Measurements from ENCODE around the gene BAZ2B. TPM values are rescaled to one million over a fixed set of nuclear protein-coding genes. Genes with fewer than 3 reads are reported as not detected.

BAZ2B gene
- total and polyA plus RNA-seq, 12 donors = 6.8 to 57.2 (median 44.9) TPM

DNA sequence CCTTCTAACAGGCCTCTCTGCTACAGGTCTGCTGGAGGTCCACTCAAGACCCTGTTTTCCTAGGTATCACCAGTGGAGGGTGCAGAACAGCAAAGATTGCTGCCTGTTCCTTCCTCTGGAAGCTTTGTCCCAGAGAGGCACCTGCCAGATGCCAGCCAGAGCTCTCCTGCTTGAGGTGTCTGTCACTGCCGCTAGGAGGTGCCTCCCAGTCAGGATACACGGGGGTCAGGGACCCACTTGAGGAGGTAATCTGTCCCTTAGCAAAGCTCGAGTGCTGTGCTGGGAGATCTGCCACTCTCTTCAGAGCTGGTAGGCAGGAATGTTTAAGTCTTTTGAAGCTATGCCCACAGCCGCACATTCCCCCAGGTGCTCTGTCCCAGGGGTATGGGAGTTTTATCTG lies 140.6 kb downstream of the BAZ2B start:
- H3K4me3 ChIP-seq = no peak overlapping the region
- TF ChIP-seq, protein P1, sequence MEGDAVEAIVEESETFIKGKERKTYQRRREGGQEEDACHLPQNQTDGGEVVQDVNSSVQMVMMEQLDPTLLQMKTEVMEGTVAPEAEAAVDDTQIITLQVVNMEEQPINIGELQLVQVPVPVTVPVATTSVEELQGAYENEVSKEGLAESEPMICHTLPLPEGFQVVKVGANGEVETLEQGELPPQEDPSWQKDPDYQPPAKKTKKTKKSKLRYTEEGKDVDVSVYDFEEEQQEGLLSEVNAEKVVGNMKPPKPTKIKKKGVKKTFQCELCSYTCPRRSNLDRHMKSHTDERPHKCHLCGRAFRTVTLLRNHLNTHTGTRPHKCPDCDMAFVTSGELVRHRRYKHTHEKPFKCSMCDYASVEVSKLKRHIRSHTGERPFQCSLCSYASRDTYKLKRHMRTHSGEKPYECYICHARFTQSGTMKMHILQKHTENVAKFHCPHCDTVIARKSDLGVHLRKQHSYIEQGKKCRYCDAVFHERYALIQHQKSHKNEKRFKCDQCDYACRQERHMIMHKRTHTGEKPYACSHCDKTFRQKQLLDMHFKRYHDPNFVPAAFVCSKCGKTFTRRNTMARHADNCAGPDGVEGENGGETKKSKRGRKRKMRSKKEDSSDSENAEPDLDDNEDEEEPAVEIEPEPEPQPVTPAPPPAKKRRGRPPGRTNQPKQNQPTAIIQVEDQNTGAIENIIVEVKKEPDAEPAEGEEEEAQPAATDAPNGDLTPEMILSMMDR (IDR thresholded peaks at IDR 0.05) = no peak
- H3K4me1 ChIP-seq = peaks cover 0 to 3% (median 0%) of the 10 kb centered on the region in 9 donors
- peaks cover 0 to 5% (median 0%) of the 10 kb centered on the region in 11 donors for H3K9me3 ChIP-seq
- no peak overlapping the region for H3K27ac ChIP-seq
- peaks cover 0 to 47% (median 32%) of the 10 kb centered on the region in 9 donors for H3K36me3 ChIP-seq
- intact Hi-C loops (cut with DNase I) = no loop called here
- ATAC-seq = no peak
- WGBS, 2 donors = 94 to 95% methylated on average over 4 of the region's 4 CpGs
- no peak for DNase-seq
- H3K27me3 ChIP-seq = no peaks in the 10 kb centered on the region

DNA sequence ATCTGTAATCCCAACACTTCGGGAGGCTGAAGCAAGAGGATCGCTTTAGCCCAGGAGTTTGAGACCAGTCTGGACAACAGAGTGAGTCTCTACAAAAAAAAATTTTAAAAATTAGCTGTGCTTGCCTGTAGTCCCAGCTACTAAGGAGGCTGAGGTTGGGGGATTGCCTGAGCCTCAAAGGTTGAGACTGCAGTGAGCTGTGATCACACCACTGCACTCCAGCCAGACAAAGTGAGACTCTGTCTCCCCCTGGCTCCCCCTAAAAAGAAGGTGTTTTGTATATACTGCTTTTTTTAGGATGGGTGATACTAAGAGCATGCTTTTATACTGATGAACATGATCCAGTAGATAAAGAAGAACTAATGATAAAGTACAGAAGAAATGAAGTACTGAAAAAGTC lies 145.0 kb downstream of the BAZ2B start:
- WGBS, 2 donors = 49 to 50% methylated on average over 2 of the region's 2 CpGs
- Histone ChIP-seq H3K9me3 (peaks cover 0 to 20% (median 0%) of the 10 kb centered on the region in 11 donors), H3K27me3 (no peaks in the 10 kb centered on the region), H3K27ac (no peak overlapping the region), H3K4me3 (no peak overlapping the region), H3K36me3 (peaks cover 0 to 37% (median 11%) of the 10 kb centered on the region in 9 donors), H3K4me1 (peaks cover 0 to 7% (median 0%) of the 10 kb centered on the region in 9 donors)
- TF ChIP-seq, protein P1 (IDR thresholded peaks at IDR 0.05) = no peak
- intact Hi-C loops (cut with DNase I) = no loop called here
- ATAC-seq (no peak), DNase-seq (no peak)

DNA sequence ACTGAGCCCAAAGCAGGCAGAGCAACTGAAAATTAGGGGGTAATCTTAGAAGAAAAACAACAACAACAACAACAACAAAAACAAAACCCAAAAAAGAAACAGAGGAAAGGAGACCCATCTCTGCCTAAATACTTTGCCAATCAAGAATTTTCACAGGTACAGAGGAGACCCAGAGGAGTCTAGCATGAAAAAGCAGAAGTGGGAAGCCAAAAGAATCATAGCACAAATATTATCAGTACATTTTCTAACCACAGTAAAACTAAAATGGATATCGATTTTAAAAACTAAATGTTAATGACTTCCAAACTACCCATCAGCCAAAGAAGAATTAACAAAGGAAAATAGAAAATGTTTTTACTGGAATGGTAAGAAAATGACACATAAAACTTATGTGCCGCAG lies 148.1 kb downstream of the BAZ2B start:
- Histone ChIP-seq H3K27me3 (no peaks in the 10 kb centered on the region), H3K27ac (no peak overlapping the region), H3K36me3 (peaks cover 0 to 36% (median 0%) of the 10 kb centered on the region in 9 donors), H3K9me3 (peaks cover 0 to 20% (median 0%) of the 10 kb centered on the region in 11 donors), H3K4me1 (peaks cover 0 to 7% (median 0%) of the 10 kb centered on the region in 9 donors), H3K4me3 (no peak overlapping the region)
- WGBS, 2 donors = 98% methylated on average over 2 of the region's 2 CpGs
- intact Hi-C loops (cut with DNase I) = no loop called here
- DNase-seq (no peak), ATAC-seq (no peak)
- TF ChIP-seq, protein P1 (IDR thresholded peaks at IDR 0.05) = no peak

DNA sequence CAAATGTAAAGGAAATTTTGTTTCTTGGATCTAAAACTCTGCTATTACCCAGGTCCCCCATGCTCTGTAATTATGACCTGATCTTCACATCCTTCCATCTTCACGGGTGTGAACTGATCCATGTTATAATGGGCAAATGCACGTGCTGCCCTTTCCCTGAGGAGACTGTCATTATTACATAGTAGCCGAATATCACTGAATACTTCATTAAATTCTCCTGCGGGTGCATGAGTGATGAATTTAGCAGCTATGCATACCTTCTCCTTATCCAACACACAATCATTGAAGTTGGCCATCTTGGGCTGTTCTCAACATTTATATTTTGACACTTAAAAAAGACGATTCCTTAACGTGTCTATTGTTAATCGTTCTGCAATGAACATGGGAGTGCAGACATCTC lies 153.4 kb downstream of the BAZ2B start:
- peaks cover 0 to 16% (median under 1%) of the 10 kb centered on the region in 9 donors for H3K4me1 ChIP-seq
- DNase-seq (no peak), ATAC-seq (no peak)
- intact Hi-C loops (cut with DNase I) = no loop called here
- TF ChIP-seq, protein P1 (IDR thresholded peaks at IDR 0.05) = no peak
- H3K4me3 ChIP-seq = no peak overlapping the region
- peaks cover 0 to 3% (median 0%) of the 10 kb centered on the region in 11 donors for H3K9me3 ChIP-seq
- peaks cover 0 to 33% (median 0%) of the 10 kb centered on the region in 9 donors for H3K36me3 ChIP-seq
- H3K27ac ChIP-seq = no peak overlapping the region
- 97% methylated on average over 7 of the region's 7 CpGs for WGBS, 2 donors
- no peaks in the 10 kb centered on the region for H3K27me3 ChIP-seq

All from heart right ventricle (tissue), 16 donors.